OCI-LY3 (cell line): Measurements from ENCODE around the gene SPTBN2.

Source experiments
- H2AFZ ChIP-seq: fragments of 200-600, 300-600 bp; shearing (Covaris generic); 2 replicates; pipeline ENCODE4 v1.6.0; 2014; ENCODE audit warnings: antibody characterized with exemption, low read depth, low read length
- H3K27ac ChIP-seq: fragments of 200-600, 300-600 bp; sonication (generic); 2 replicates; pipeline ENCODE4 v1.5.1; 2014; ENCODE audit warnings: mild to moderate bottlenecking, low read length, moderate library complexity, mixed read lengths
- H3K27me3 ChIP-seq: fragments of 200-600, 300-600 bp; sonication (generic); 2 replicates; pipeline ENCODE4 v1.6.1; 2014; ENCODE audit warnings: low read depth, low read length, mixed read lengths
- H3K36me3 ChIP-seq: fragments of 200-600, 300-600 bp; sonication (generic); replicated peaks from 2 replicates; pipeline ENCODE3; 2014; ENCODE audit warnings: low read depth, low read length, mixed read lengths
- H3K4me1 ChIP-seq: fragments of 300-600, 200-600 bp; sonication (generic); 2 replicates; pipeline ENCODE4 v1.6.1; 2014; ENCODE audit warnings: low read length, mixed read lengths
- H3K4me2 ChIP-seq: fragments of 200-600, 300-600 bp; sonication (generic); 2 replicates; pipeline ENCODE4 v1.6.1; 2014; ENCODE audit warnings: low read length, mixed read lengths
- H3K4me3 ChIP-seq: fragments of 300-600, 200-600 bp; sonication (generic); 2 replicates; pipeline ENCODE4 v1.5.1; 2014; ENCODE audit warnings: antibody characterized with exemption, mild to moderate bottlenecking, low read length, moderate library complexity
- H3K79me2 ChIP-seq: fragments of 300-600, 200-600 bp; shearing (Covaris generic); 2 replicates; pipeline ENCODE4 v1.6.1; 2014; ENCODE audit warnings: mild to moderate bottlenecking, low read length, mixed read lengths
- H3K9ac ChIP-seq: fragments of 300-600, 200-600 bp; shearing (Covaris generic); 2 replicates; pipeline ENCODE4 v1.6.0; 2014; ENCODE audit warnings: mild to moderate bottlenecking, low read length, moderate library complexity
- H3K9me3 ChIP-seq: fragments of 200-600, 300-600 bp; shearing (Covaris generic); 2 replicates; pipeline ENCODE4 v1.6.1; 2014; ENCODE audit warnings: low read length, mixed read lengths; ENCODE audit not compliant: insufficient read depth
- H4K20me1 ChIP-seq: fragments of 200-600, 300-600 bp; sonication (generic); 2 replicates; pipeline ENCODE4 v1.6.1; 2016; ENCODE audit warnings: low read length, mixed read lengths; ENCODE audit not compliant: insufficient read depth
- EZH2phosphoT487 ChIP-seq: fragments of 200-600 bp; shearing (Covaris generic); IDR thresholded peaks from 2 replicates; pipeline ENCODE4 v1.6.1; 2018; ENCODE audit warnings: antibody characterized with exemption, mixed run types, low read depth
- TF ChIP-seq, protein P1 (sequence below): fragments of 200-600, 300-600 bp; sonication (generic); IDR thresholded peaks from 2 replicates; pipeline ENCODE4 v1.5.1; 2014; ENCODE audit warnings: antibody characterized with exemption, low read length, low read depth

The SPTBN2 gene

DNA sequence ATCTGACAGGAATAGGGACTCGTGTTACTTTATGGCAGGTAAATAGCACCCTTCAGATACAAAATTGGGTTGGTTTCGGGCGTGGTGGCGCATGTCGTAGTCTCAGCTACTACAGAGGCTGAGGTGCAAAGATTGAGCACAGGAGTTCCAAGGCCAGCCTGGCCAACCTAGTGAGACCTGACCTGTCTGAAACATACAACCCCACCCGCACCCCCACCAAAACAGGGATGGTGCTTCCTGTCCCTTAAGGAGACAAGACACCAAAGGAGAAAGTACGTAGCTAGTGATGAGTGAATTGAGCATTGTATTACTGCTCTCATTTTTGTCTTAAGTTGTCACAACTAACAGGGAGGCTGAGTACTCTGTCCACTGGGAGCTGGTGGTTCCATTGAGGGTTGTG, 76.4 kb downstream of the SPTBN2 start:
- Histone ChIP-seq H3K36me3 (peaks cover 51% of the 10 kb centered on the region), H3K79me2 (peaks cover 94% of the 10 kb centered on the region), H3K9me3 (no peaks in the 10 kb centered on the region), H3K4me2 (no peak overlapping the region), H2AFZ (no peak overlapping the region), H3K4me1 (no peaks in the 10 kb centered on the region), H3K27ac (no peak overlapping the region), H4K20me1 (peaks cover 39% of the 10 kb centered on the region), H3K9ac (no peak overlapping the region), H3K27me3 (no peaks in the 10 kb centered on the region), H3K4me3 (no peak overlapping the region)
- TF ChIP-seq, protein P1, sequence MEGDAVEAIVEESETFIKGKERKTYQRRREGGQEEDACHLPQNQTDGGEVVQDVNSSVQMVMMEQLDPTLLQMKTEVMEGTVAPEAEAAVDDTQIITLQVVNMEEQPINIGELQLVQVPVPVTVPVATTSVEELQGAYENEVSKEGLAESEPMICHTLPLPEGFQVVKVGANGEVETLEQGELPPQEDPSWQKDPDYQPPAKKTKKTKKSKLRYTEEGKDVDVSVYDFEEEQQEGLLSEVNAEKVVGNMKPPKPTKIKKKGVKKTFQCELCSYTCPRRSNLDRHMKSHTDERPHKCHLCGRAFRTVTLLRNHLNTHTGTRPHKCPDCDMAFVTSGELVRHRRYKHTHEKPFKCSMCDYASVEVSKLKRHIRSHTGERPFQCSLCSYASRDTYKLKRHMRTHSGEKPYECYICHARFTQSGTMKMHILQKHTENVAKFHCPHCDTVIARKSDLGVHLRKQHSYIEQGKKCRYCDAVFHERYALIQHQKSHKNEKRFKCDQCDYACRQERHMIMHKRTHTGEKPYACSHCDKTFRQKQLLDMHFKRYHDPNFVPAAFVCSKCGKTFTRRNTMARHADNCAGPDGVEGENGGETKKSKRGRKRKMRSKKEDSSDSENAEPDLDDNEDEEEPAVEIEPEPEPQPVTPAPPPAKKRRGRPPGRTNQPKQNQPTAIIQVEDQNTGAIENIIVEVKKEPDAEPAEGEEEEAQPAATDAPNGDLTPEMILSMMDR: no peak
- no peak for TF ChIP-seq EZH2phosphoT487

DNA sequence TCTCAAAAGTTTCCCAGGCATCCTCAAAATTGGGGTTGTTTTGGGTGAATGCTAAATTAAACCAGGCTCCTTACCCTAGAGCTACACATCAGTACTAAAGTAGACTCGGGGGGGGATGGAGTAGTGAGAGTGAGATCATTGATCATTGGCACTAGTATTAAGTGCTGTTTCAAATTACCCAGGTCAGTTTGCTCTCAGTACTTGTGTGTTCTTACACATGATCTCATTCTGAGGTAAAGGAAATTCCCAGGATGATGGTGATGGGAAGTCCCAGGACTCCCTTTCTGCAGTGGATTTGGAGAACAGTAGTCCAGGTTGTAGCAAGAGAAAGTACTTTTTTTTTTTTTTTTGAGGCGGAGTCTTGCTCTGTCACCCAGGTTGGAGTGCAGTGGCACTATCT, 78.0 kb downstream of the SPTBN2 start:
- Histone ChIP-seq H3K4me3 (no peak overlapping the region), H3K27me3 (no peaks in the 10 kb centered on the region), H2AFZ (no peak overlapping the region), H3K27ac (no peak overlapping the region), H3K9me3 (no peaks in the 10 kb centered on the region), H3K36me3 (peaks cover 59% of the 10 kb centered on the region), H4K20me1 (peaks cover 56% of the 10 kb centered on the region), H3K4me1 (no peaks in the 10 kb centered on the region), H3K79me2 (peaks cover 99% of the 10 kb centered on the region), H3K4me2 (no peak overlapping the region), H3K9ac (no peak overlapping the region)
- TF ChIP-seq, protein P1: no peak
- no peak for TF ChIP-seq EZH2phosphoT487

DNA sequence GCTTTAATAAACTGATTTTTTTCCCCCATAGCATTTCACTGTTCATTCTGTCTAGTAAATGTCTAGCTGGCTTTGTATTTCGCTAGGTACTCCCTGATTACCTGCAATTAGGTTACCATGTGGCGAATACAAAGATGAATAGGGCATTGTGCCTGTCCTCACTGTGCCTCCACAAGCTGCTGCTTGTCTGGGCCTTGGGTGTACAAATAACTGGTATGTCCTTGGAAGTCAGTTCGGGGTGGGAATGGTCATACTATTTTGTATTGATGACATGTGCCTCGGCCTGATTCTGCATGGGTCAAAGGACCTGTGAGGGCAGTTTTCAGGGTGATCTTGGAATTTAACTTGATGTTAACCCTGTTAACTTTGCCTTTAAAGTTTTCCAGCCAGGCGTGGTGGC, 79.1 kb downstream of the SPTBN2 start:
- H3K4me1 ChIP-seq: no peaks in the 10 kb centered on the region
- no peak overlapping the region for H3K4me3 ChIP-seq
- no peaks in the 10 kb centered on the region for H3K27me3 ChIP-seq
- no peak overlapping the region for H3K4me2 ChIP-seq
- H3K27ac ChIP-seq: no peak overlapping the region
- H3K9me3 ChIP-seq: no peaks in the 10 kb centered on the region
- peaks cover 99% of the 10 kb centered on the region for H3K79me2 ChIP-seq
- TF ChIP-seq, protein P1: no peak
- no peak for TF ChIP-seq EZH2phosphoT487
- H4K20me1 ChIP-seq: peaks cover 67% of the 10 kb centered on the region
- no peak overlapping the region for H3K9ac ChIP-seq
- peaks cover 67% of the 10 kb centered on the region for H3K36me3 ChIP-seq
- H2AFZ ChIP-seq: no peak overlapping the region

DNA sequence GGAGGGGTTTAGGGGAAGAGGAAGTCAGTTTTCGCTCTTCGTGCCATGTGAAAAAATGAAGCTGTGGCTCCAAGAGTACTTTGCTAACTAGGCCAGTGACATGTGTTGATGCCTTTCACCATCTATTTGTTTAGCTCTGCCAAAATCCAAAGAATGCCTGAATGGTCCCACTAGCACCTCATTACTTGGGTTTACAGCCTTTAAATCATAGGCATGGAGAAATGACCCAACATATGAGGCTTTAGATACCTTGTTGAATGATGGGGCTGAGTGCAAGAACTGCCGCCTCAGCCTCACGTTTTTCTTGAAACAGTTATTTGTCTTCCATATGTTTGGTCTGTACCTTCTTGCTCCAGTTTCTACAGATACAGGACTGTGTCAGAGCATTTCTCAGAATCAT, 82.2 kb downstream of the SPTBN2 start:
- H3K4me2 ChIP-seq: no peak overlapping the region
- H3K79me2 ChIP-seq: peaks cover 100% of the 10 kb centered on the region

More for the DNA sequence above, 82.2 kb downstream of the SPTBN2 start:
- Histone ChIP-seq H3K27me3 (no peaks in the 10 kb centered on the region), H3K9me3 (no peaks in the 10 kb centered on the region), H4K20me1 (peaks cover 87% of the 10 kb centered on the region), H3K4me3 (no peak overlapping the region), H3K9ac (no peak overlapping the region), H2AFZ (no peak overlapping the region), H3K36me3 (peaks cover 80% of the 10 kb centered on the region), H3K27ac (no peak overlapping the region), H3K4me1 (peaks cover 7% of the 10 kb centered on the region)
- TF ChIP-seq EZH2phosphoT487: no peak
- TF ChIP-seq, protein P1: no peak
